Subcutaneous adipose tissue (tissue), 4 donors: ENCODE data around the gene MYRF. TPM values are rescaled to one million over a fixed set of nuclear protein-coding genes. Genes with fewer than 3 reads are reported as not detected.

Source experiments
- total RNA-seq, 4 donors: library from RNA; depleted of rRNA; stranded (reverse); fragments of >200 nt; gene quantifications; one replicate each; pipeline ENCODE4 v1.1.0, GENCODE V29; 2016
- TF ChIP-seq, protein P1 (sequence below): fragments of 450-650 bp; IDR thresholded peaks from one replicate; pipeline ENCODE4 v1.5.1; 2016; ENCODE audit warnings: low read depth, mild to moderate bottlenecking, control low read depth, antibody characterized with exemption, moderate library complexity

MYRF gene
- total RNA-seq, 4 donors from 2014 or later: 0.17 to 0.33 TPM; not detected in 2

DNA sequence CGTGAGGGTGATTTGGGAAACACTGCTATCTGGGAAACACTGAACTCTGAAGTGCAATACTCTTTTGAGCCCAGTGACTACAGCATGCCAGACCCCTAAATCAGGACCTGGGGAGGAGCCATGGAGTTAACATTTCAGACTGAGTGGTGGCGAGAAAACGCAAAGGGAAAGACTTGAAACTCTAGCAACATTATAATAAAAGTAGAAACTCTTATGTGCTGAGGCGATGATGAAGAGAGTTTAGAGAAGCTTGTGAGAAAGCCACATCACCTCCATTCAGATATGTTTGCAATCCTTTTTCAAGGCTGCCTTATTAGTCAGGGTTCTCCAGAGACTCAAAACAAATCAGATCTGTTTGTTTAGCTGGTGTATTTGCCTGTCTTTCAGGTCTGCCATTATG, 42.1 kb downstream of the MYRF start:
- TF ChIP-seq, protein P1, sequence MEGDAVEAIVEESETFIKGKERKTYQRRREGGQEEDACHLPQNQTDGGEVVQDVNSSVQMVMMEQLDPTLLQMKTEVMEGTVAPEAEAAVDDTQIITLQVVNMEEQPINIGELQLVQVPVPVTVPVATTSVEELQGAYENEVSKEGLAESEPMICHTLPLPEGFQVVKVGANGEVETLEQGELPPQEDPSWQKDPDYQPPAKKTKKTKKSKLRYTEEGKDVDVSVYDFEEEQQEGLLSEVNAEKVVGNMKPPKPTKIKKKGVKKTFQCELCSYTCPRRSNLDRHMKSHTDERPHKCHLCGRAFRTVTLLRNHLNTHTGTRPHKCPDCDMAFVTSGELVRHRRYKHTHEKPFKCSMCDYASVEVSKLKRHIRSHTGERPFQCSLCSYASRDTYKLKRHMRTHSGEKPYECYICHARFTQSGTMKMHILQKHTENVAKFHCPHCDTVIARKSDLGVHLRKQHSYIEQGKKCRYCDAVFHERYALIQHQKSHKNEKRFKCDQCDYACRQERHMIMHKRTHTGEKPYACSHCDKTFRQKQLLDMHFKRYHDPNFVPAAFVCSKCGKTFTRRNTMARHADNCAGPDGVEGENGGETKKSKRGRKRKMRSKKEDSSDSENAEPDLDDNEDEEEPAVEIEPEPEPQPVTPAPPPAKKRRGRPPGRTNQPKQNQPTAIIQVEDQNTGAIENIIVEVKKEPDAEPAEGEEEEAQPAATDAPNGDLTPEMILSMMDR: no peak

DNA sequence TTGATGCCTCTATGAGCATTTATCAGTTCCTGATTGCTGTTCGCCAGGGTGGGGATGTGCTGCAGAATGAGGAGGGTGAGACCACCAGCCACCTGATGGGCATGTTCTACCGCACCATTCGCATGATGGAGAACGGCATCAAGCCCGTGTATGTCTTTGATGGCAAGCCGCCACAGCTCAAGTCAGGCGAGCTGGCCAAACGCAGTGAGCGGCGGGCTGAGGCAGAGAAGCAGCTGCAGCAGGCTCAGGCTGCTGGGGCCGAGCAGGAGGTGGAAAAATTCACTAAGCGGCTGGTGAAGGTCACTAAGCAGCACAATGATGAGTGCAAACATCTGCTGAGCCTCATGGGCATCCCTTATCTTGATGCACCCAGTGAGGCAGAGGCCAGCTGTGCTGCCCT, 43.0 kb downstream of the MYRF start:
- TF ChIP-seq, protein P1: no peak

DNA sequence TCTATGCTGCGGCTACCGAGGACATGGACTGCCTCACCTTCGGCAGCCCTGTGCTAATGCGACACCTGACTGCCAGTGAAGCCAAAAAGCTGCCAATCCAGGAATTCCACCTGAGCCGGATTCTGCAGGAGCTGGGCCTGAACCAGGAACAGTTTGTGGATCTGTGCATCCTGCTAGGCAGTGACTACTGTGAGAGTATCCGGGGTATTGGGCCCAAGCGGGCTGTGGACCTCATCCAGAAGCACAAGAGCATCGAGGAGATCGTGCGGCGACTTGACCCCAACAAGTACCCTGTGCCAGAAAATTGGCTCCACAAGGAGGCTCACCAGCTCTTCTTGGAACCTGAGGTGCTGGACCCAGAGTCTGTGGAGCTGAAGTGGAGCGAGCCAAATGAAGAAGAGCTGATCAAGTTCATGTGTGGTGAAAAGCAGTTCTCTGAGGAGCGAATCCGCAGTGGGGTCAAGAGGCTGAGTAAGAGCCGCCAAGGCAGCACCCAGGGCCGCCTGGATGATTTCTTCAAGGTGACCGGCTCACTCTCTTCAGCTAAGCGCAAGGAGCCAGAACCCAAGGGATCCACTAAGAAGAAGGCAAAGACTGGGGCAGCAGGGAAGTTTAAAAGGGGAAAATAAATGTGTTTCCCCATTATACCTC, 43.6 kb downstream of the MYRF start:
- TF ChIP-seq, protein P1: no peak

DNA sequence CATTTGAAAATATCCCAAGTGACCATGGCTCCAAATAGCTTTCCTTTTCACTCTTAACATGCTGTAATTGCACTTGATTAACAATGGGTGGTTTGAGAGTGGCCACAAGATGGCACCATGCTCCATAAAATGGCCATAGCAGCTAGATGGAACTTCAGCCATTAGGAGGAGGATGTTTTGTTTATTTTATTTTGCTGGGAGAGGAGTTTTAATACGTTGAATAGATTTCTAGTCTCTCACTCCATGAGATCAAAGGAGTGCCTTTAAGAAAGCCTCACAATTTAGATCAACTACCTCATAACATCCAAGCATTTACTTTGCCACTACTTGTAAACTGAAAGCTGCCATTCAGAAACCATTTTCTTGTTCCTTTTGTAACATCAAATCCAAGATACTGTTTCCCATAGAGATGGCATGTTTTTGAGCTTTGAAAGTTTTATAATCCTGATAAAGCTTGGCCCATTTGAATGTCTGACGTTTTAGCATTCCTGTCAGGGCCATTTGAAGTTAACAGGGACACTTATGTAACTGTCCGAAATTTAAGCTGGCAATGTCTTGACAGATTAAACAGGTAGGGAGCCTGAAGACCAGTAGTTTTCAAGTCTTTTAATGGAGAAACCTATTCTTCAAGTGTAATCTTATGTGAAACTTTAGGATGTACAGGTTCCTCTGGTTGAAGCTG, 45.0 kb downstream of the MYRF start:
- TF ChIP-seq, protein P1: no peak

- TF ChIP-seq, protein P1: no peak
Observed at GRCh38 chr11:61799665-61800284, 47.3 kb downstream of the MYRF start.

DNA sequence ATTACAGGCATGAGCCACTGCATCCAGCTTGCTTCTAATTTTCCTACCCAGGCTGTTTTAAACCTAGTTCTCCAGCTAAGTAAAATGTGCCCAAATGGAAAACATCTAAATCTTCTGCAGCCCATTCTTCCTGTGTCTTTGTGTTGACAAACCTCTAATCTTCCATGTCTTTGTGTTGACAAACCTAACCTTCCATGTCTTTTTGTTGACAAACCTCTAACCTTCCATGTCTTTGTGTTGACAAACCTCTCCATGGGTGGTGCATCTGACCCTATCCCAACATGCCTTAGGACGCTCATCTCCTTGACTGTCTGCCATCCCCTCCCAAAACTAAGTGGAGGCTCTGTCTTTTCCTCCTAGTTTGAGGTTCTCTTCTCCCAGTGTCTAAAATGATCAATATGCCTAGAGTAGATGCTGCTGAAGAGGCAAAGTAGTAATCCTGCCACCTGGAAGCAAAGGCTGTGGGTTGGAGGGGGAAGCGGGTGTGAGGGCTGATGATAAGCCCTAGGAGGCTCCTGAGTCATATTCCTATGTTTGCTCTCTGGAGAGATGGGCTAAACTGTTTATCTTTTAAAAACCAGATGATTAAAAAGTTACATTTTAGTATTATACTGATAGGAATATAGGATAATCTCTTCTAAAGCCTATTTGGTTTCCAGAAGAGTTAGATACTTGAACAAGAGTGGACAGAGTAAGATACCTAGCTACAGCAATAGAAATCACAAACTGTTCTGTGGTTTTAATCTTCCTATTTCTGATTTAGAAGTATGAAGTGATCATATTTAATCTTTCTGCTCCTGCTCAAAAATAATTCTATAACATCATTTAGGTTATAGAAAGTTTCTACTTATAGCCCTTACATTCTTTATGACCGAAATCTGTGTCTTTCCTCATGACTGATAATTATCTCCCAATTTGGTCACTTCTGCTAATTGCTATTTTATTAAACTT, 48.2 kb downstream of the MYRF start:
- TF ChIP-seq, protein P1: no peak

DNA sequence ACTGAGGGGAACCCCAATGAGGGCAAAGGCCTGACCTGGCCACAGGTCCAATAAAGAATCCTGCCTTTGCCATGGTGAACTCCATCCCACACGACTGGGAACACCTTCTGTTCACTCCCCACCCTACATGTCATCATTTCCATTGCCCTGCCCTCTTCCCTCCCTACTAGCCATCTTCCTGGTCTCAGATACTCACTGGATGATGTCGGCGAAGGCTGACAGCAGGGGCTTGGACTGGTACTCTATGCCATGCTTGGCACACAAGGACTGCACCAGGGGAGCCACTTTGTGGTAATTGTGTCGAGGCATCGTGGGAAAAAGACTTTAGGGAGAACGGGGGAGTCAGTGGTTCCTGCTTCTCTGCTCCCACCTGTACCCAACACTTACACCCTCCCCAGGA, 50.2 kb downstream of the MYRF start:
- TF ChIP-seq, protein P1: no peak
